H9 (cell line): ENCODE results near the gene RALA. TPM values are rescaled to one million over a fixed set of nuclear protein-coding genes. Genes with fewer than 3 reads are reported as not detected.

Experiments used
- DNase-seq: peaks from one replicate; pipeline ENCODE4 v3.0.0-alpha.2; 2017
- H2AFZ ChIP-seq: one replicate; pipeline ENCODE4 v1.6.1; 2013; ENCODE audit warnings: mild to moderate bottlenecking, low read length, control low read depth, moderate library complexity
- H2AK5ac ChIP-seq: 2 replicates; pipeline ENCODE4 v1.6.1; 2013; ENCODE audit warnings: low read length, control low read depth, mixed read lengths; ENCODE audit not compliant: insufficient read length
- H2BK120ac ChIP-seq: one replicate; pipeline ENCODE4 v1.6.1; 2013; ENCODE audit warnings: low read depth, mild to moderate bottlenecking, low read length, control low read depth, inconsistent platforms; ENCODE audit not compliant: poor library complexity, severe bottlenecking
- H2BK12ac ChIP-seq: 2 replicates; pipeline ENCODE4 v1.6.1; 2013; ENCODE audit warnings: low read length, control low read depth, mixed read lengths, low read depth; ENCODE audit not compliant: insufficient read length
- H2BK15ac ChIP-seq: 2 replicates; pipeline ENCODE4 v1.6.1; 2013; ENCODE audit warnings: low read depth, low read length, control low read depth
- H2BK20ac ChIP-seq: one replicate; pipeline ENCODE4 v1.6.1; 2013; ENCODE audit warnings: low read depth, mild to moderate bottlenecking, low read length, control low read depth, inconsistent platforms; ENCODE audit not compliant: poor library complexity, severe bottlenecking
- H2BK5ac ChIP-seq: 2 replicates; pipeline ENCODE4 v1.6.1; 2013; ENCODE audit warnings: low read length, control low read depth, mixed read lengths; ENCODE audit not compliant: insufficient read length
- H3K14ac ChIP-seq: 2 replicates; pipeline ENCODE4 v1.6.1; 2013; ENCODE audit warnings: low read length, control low read depth; ENCODE audit not compliant: insufficient read depth
- H3K18ac ChIP-seq: 2 replicates; pipeline ENCODE4 v1.6.1; 2013; ENCODE audit warnings: low read depth, mild to moderate bottlenecking, mixed read lengths, low read length, control low read depth; ENCODE audit not compliant: insufficient read length
- H3K23ac ChIP-seq: 2 replicates; pipeline ENCODE4 v1.6.1; 2013; ENCODE audit warnings: low read length, control low read depth, mixed read lengths, low read depth; ENCODE audit not compliant: insufficient read length
- H3K23me2 ChIP-seq: 2 replicates; pipeline ENCODE4 v1.6.1; 2013; ENCODE audit warnings: low read depth, mild to moderate bottlenecking, mixed read lengths, low read length, control low read depth; ENCODE audit not compliant: insufficient read length, poor library complexity, severe bottlenecking
- H3K27ac ChIP-seq: 2 replicates; pipeline ENCODE4 v1.5.1; 2013; ENCODE audit warnings: low read length, control low read depth, mixed read lengths, low read depth; ENCODE audit not compliant: insufficient read length
- H3K27me3 ChIP-seq: 2 replicates; pipeline ENCODE4 v1.6.1; 2013; ENCODE audit warnings: low read length, control low read depth, inconsistent platforms; ENCODE audit not compliant: insufficient read depth
- H3K4ac ChIP-seq: 2 replicates; pipeline ENCODE4 v1.6.1; 2013; ENCODE audit warnings: low read depth, mild to moderate bottlenecking, control low read depth, inconsistent platforms, low read length, moderate library complexity
- H3K4me1 ChIP-seq: 2 replicates; pipeline ENCODE4 v1.6.1; 2013; ENCODE audit warnings: low read length, control low read depth, inconsistent platforms; ENCODE audit not compliant: insufficient read depth
- H3K4me2 ChIP-seq: 2 replicates; pipeline ENCODE4 v1.6.1; 2013; ENCODE audit warnings: low read length, control low read depth, mixed read lengths; ENCODE audit not compliant: insufficient read length, insufficient read depth
- H3K56ac ChIP-seq: 2 replicates; pipeline ENCODE4 v1.6.1; 2013; ENCODE audit warnings: low read depth, mild to moderate bottlenecking, mixed read lengths, low read length, control low read depth; ENCODE audit not compliant: insufficient read length
- H3K79me1 ChIP-seq: 2 replicates; pipeline ENCODE4 v1.6.1; 2013; ENCODE audit warnings: low read depth, mild to moderate bottlenecking, moderate library complexity, low read length, control low read depth, inconsistent platforms; ENCODE audit not compliant: insufficient read depth, poor library complexity, severe bottlenecking
- H3K79me2 ChIP-seq: 2 replicates; pipeline ENCODE4 v1.6.1; 2013; ENCODE audit warnings: low read length, control low read depth, inconsistent platforms; ENCODE audit not compliant: insufficient read depth
- H3K9ac ChIP-seq: 2 replicates; pipeline ENCODE4 v1.6.1; 2013; ENCODE audit warnings: low read length, control low read depth, mixed read lengths; ENCODE audit not compliant: insufficient read length; ENCODE audit errors: extremely low read depth
- H3K9me3 ChIP-seq: one replicate; pipeline ENCODE4 v1.6.1; 2013; ENCODE audit warnings: low read depth, low read length, inconsistent platforms; ENCODE audit not compliant: control insufficient read depth
- H3T11ph ChIP-seq: one replicate; pipeline ENCODE4 v1.6.1; 2013; ENCODE audit warnings: mild to moderate bottlenecking, low read length, control low read depth, inconsistent platforms
- H4K20me1 ChIP-seq: one replicate; pipeline ENCODE4 v1.6.1; 2013; ENCODE audit not compliant: control insufficient read depth, insufficient read length, insufficient read depth
- H4K5ac ChIP-seq: 2 replicates; pipeline ENCODE4 v1.6.1; 2013; ENCODE audit warnings: low read depth, mild to moderate bottlenecking, mixed read lengths, low read length, control low read depth; ENCODE audit not compliant: insufficient read length
- H4K8ac ChIP-seq: replicated peaks from 2 replicates; pipeline ENCODE4 v1.6.1; 2013; ENCODE audit warnings: low read length, control low read depth, mixed read lengths, low read depth; ENCODE audit not compliant: insufficient read length
- H4K91ac ChIP-seq: 2 replicates; pipeline ENCODE4 v1.6.1; 2013; ENCODE audit warnings: low read depth, mild to moderate bottlenecking, moderate library complexity, mixed read lengths, low read length, control low read depth; ENCODE audit not compliant: insufficient read length
- H3K27ac Mint-ChIP-seq, 3 experiments: 2 replicates in 2 of 3; 3 replicates in 1 of 3; pipeline ENCODE4 v1.8.0; 2020 to 2021; ENCODE audit warnings: mixed read lengths in 3 of 3, mild to moderate bottlenecking in 1 of 3, moderate library complexity in 1 of 3
- H3K27me3 Mint-ChIP-seq: 2 replicates; pipeline ENCODE4 v1.8.0; 2021; ENCODE audit warnings: low read depth, mild to moderate bottlenecking, moderate library complexity, mixed read lengths
- H3K36me3 Mint-ChIP-seq, 3 experiments: 2 replicates in 2 of 3; 3 replicates in 1 of 3; pipeline ENCODE4 v1.8.0; 2020 to 2021; ENCODE audit warnings: low read depth in 3 of 3, mixed read lengths in 3 of 3; ENCODE audit not compliant: insufficient read depth in 1 of 3
- H3K4me1 Mint-ChIP-seq, 2 experiments: 2 replicates each; pipeline ENCODE4 v1.8.0; 2020; ENCODE audit warnings: mixed read lengths in 2 of 2
- H3K4me3 Mint-ChIP-seq, 2 experiments: 2 replicates in 1 of 2; 3 replicates in 1 of 2; pipeline ENCODE4 v1.8.0; 2020 to 2021; ENCODE audit warnings: mild to moderate bottlenecking in 2 of 2, mixed read lengths in 2 of 2, moderate library complexity in 1 of 2
- H3K9me3 Mint-ChIP-seq, 2 experiments: 2 replicates in 1 of 2; 3 replicates in 1 of 2; pipeline ENCODE4 v1.8.0; 2020; ENCODE audit warnings: mild to moderate bottlenecking in 2 of 2, mixed read lengths in 2 of 2, moderate library complexity in 1 of 2
- CTCF ChIP-seq: fragments of 200-600 bp; sonication (generic); conservative IDR thresholded peaks from 3 replicates; pipeline ENCODE4 v1.8.0; 2021; ENCODE audit warnings: antibody characterized with exemption, mild to moderate bottlenecking
- WGBS: extraction: QIAGEN DNeasy Blood & Tissue Kit; methylation state at CpG from one replicate; pipeline ENCODE4 v1.1.7; 2013; ENCODE audit warnings: missing lambda C conversion rate, low lambda C conversion rate, mixed read lengths; ENCODE audit not compliant: insufficient read length; ENCODE audit errors: extremely low coverage; 5-methylcytosine and 5-hydroxymethylcytosine counted together
- total RNA-seq: library from RNA; stranded (reverse); gene quantifications from 2 replicates; pipeline ENCODE4 v1.2.1, GENCODE V29; 2021

RALA gene
- total RNA-seq, 1 experiment from 2014 or later = 57.5 TPM

GRCh38 chr7:39602351-39602750, 21.0 kb upstream of the RALA start:
- no peak overlapping the region for H4K8ac ChIP-seq
- H3K79me1 ChIP-seq = no peaks in the 10 kb centered on the region
- Mint-ChIP-seq H3K4me1 (no peaks in the 10 kb centered on the region), H3K9me3 (no peaks in the 10 kb centered on the region), H3K27ac (no peak overlapping the region), H3K36me3 (no peaks in the 10 kb centered on the region), H3K27me3 (no peaks in the 10 kb centered on the region; the same call in 1 of the 2 replicates), H3K4me3 (no peak overlapping the region)
- no peak overlapping the region for H2BK12ac ChIP-seq
- H2BK5ac ChIP-seq = no peak overlapping the region
- no peak overlapping the region for H3T11ph ChIP-seq
- no peak overlapping the region for H4K91ac ChIP-seq
- H3K4me1 ChIP-seq = no peaks in the 10 kb centered on the region
- no peak overlapping the region for H3K56ac ChIP-seq
- H2BK15ac ChIP-seq = no peak overlapping the region
- no peak overlapping the region for H2BK20ac ChIP-seq
- H3K27me3 ChIP-seq = no peaks in the 10 kb centered on the region
- H3K4me2 ChIP-seq = no peak overlapping the region
- H3K18ac ChIP-seq = no peak overlapping the region
- no peaks in the 10 kb centered on the region for H3K9me3 ChIP-seq
- no peak overlapping the region for H3K9ac ChIP-seq
- H3K27ac ChIP-seq = no peak overlapping the region
- no peak overlapping the region for H3K14ac ChIP-seq
- H4K5ac ChIP-seq = no peak overlapping the region
- no peaks in the 10 kb centered on the region for H4K20me1 ChIP-seq
- no CpG with 5 or more reads among the region's 2 CpGs for WGBS
- no peak overlapping the region for H2BK120ac ChIP-seq
- no peak for TF ChIP-seq CTCF
- H3K79me2 ChIP-seq = no peaks in the 10 kb centered on the region
- no peak overlapping the region for H2AK5ac ChIP-seq
- no peak for DNase-seq
- H2AFZ ChIP-seq = no peak overlapping the region
- no peaks in the 10 kb centered on the region for H3K23me2 ChIP-seq
- H3K23ac ChIP-seq = no peak overlapping the region
- H3K4ac ChIP-seq = no peak overlapping the region
